GM12878 (cell line): ENCODE measurements around the gene BCL11A.

Experiments used
- ATF3 ChIP-seq: IDR thresholded peaks from 2 replicates; pipeline ENCODE4 v1.6.1; 2011; ENCODE audit warnings: low read depth, mild to moderate bottlenecking, low read length, moderate library complexity, borderline replicate concordance; ENCODE audit errors: extremely low read depth
- CREM ChIP-seq: IDR thresholded peaks from 2 replicates; pipeline ENCODE4 v1.6.1; 2014; ENCODE audit warnings: antibody characterized with exemption, low read depth
- MXI1 ChIP-seq: fragments of 150-350 bp; IDR thresholded peaks from 2 replicates; pipeline ENCODE4 v1.6.1; 2011; ENCODE audit warnings: low read depth, mild to moderate bottlenecking, inconsistent platforms, low read length, improper control_type of control experiment

GRCh38 chr2:60424233-60424632 is 129.2 kb downstream of the BCL11A start:
- no peak for TF ChIP-seq ATF3
- TF ChIP-seq MXI1: no peak
- TF ChIP-seq CREM: no peak
